Hepatic stellate cell (primary cell): ENCODE measurements around the gene STRN4.
"Not testable (repeated sequence)": the region's sequence is repeated elsewhere in the genome, so short reads cannot be mapped to it uniquely, and the experiment has no call there.

Experiments used
- DNase-seq: peaks from one replicate; pipeline ENCODE4 v3.0.0; 2011; ENCODE audit warnings: low spot score

Gene STRN4

DNA sequence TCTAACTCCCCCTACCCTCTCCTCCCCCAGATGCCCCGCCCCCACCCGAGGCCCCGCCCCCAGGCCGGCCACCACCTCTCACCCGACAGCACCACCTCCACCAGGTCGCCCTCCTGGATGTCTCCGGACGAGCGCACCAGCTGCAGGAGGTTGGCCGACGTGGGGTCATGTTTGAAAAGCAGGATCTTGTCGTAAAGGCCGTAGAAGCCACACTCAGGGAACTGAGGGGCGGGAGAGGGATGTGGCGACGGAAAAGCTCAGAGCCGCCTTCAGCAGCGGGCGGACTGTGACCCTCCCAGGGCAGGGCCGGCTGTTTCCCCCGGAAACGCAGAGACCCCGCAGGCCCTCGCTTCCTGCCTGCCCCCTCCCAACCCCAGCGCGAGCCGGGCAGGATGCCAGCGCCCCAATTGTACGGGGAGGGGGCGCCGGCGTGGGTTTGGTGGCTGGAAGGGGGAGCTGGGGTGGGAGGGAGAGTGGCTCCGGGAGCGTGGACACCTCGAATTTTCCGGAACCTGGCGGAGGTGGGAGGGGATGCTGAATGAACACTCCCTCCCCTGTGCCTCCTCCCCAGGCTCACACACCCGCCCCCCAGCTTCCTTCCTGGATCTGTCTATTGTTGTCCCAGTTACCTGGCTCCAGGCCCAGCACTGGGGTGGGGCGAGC, 32.3 kb downstream of the STRN4 start:
- peak; percentile 97 for DNase-seq

DNA sequence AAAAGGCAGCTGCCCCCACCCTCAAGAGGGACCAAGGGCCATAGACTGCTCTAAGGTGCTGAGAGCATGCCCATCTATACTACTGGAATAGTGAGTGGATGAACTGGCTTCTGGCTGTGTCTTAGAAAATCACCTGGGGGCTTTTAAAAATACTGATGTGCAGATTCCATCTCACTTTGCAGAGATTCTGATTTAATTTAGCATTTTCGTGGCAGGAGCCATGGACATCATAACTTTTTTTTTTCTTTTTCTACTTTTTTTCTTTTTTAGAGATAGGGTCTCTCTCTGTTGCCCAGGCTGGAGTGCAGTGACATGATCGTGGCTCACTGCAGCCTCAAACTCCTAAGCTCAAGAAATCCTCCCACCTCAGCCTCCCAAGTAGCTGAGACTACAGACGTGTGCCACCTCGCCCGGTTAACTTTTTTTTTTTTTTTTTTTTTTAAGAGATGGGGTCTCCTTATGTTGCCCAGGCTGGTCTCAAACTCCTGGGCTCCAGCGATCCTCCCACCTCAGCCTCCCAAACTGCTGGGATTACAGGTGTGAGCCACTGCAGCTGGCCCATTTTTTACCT, 33.4 kb downstream of the STRN4 start:
- not testable (repeated sequence) for DNase-seq

DNA sequence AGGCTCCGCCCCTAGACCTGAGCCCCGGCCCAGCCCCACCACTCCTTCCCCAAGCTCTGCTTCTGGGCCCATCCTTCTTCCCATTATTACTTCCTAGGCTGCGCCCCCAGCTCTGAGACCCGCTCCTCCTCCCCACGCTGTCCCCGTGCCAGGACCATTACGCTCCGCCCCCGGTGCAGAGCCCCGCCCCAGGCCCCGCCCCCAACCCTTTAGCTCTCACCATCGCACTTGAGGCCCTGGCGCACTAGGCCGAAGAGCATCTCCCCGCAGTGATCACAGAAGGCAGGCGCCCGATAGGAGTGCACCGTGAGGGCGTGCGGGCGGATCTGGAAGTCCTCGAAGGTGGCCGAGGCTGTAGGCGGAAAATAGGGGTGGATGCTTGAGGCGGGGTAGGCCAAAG, 35.6 kb downstream of the STRN4 start:
- no peak for DNase-seq

DNA sequence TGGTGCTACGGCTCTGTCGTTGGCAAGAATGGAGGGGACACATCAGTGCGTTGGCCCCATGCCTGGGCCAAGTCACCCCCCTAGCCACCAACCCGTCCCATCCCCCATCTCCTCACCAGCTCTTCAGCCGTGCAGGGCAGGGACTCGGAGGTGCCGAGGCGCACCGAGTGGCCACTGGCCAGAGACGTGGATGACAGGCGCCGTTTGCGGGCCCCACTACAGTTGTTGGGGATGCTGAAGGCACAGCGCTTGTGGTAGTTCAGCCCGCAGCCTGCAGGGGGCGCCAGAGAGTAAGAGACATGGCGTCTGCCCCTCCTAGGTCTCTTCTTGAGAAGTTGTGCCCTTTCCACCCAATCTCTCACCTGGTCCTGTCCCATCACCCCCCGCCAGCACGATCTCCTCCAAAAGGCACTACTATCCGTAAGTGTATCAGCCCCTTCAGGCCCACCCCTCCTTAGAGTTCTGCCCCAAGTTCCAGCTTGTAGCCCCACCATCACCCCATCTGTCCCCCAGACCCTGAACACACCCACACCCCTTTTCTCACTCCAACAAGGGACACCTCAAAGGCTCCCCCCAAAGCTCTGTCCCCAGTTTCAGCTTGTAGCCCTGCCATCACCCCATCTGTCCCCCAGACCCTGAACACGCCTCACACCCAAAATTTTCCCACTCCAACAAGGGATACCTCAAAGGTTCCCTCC, 41.7 kb downstream of the STRN4 start:
- DNase-seq, result peak; percentile 83

DNA sequence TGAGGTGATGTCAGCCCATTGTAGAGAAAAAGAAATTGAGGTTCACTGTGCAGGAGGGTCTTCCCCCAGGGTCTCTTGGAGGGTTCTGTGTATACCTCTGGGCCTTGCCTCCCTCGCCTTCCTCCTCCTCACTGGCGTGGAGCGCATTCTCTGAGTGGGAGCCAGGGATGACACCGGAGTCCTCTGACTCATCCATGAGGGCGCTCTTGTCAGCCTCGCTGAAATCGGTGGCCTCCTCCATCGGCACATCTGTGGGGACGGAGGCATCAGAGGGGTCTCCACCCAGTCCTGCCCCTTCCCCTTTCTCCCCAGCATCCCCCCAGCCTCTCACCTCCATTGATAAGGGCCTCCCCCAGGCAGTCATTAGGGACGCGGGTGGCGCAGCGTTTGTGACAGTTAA, 45.5 kb downstream of the STRN4 start:
- no peak for DNase-seq

DNA sequence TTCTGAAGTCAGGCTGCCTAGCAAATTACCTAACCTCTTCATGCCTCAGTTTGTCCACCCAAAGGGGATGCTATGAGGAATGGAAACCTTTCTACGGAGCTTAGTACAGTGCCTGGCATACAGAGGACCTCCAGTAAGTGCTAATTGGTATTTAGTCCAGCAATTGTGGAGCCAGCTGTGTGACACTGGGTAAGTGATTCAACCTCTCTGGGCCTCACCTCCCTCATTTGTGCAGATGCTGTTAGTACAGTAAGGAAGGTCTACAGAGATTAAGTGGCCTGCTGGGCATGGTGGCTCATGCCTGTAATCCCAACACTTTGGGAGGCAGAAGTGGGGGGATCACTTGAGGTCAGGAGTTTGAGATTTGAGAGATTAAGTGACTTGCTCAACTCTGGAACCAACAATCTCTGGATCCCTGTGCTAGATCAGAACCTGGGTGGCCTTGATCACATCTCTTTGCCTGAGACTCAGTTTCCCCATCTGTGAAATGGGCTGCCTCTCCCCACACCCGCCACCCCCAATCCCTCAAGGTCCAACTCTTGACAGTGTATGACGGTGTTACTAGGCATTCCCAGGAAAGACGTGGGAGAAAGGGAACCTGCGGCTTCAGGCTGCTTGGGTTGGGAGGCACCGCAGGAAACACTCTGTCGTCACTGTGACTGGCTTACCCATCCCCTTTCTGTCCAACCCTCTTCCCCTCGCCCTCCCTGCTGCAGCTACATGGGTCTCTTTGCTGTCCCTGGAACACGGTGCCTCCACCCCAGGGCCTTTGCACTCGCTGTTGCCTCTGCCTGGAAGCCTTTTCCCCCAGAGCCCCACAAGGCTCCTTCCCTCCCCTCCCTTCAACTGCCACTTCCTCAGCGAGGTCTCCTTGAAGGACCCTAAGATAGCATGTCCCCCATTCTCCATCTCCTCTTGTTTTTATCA, 47.6 kb downstream of the STRN4 start:
- DNase-seq, result no peak

DNA sequence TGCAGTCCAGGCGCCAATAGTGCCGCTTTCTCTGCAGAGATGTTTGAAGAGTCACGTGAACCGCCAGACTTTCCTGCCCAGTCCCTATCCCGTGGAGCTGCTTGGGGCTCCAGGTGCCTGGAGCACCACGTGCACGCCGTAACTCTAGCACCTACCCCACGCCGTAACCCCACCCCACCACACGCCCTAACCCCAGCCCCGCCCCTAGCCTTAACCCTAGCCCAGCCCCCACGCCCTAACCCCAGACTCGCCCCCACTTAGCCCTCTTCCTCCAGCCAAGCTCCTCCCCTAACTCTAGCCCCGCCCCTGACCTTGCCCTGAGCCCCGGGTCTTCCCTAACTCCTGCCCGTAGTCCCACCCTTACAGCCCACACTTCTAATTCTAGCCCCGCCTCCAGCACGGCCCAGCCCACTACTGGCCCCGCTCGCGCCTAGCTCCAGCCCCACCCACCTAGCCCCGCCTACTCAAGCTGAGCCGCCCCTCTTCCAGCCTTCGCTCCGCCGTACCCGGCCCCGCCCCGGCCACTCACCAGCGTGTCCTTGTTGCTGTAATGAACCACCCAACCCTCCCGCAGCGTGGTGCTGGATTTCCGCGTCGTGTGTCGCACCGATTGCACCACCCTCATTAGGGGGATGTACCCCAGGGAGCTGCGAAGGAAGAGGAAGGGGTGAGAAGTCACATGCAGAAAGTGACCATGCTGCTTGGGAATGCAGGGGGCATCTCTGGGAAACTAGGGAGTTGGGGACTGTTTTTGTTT, 48.9 kb downstream of the STRN4 start:
- peak; percentile 68 for DNase-seq

DNA sequence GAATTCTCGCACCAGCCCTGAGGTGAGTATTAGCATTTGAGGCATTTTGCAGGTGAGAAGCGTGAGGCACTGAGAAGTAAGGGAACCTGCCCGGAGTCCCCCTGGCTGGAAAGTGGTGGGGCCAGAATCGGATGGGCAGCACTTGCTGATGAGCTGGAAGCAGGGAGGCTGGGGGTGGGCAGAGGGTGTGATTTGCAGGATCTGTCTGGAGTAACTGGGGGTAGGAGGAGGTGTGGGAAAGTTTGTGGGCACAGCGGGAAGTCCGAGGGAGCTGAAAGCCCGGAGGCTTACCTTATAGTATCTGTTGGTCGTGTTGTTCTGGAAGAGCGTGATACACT, 49.4 kb downstream of the STRN4 start:
- DNase-seq, result no peak

DNA sequence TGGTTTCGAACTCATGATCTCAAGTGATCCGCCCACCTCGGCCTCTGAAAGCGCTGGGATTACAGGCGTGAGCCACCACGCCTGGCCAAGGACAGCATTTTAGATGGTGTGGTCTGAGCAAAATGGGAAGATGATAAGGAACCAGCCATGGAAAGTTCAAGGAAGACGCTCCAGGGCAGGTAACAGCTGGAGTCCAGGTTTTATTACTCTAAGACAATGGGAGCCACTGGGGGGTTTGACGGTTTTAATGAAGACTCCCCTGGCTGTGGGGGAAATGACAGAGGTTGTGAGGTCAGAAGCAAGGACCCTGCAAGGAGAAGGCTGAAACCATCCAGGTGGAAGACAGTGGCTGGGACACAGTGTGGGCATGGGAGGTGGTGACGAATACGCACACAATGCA, 50.2 kb downstream of the STRN4 start:
- no peak for DNase-seq

DNA sequence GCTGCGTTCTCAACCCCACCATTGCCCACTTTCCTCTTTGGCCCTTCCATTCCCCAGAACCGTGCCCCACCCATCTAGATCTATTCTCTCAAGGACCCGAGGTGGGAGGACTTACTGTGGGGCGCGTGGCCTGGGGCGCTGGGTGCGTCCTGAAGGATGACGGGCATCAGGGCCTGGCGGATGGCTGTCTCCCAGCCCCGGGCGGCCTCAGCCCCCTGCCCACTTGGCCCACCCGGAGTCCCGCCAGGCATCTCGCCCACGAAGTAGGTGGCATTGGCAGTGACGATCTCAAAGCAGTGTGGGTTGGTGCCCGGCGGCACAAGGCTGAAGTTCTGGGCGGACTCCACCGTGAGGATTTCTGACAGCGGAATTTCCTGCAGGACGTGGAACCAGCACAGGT, 52.5 kb downstream of the STRN4 start:
- no peak for DNase-seq

DNA sequence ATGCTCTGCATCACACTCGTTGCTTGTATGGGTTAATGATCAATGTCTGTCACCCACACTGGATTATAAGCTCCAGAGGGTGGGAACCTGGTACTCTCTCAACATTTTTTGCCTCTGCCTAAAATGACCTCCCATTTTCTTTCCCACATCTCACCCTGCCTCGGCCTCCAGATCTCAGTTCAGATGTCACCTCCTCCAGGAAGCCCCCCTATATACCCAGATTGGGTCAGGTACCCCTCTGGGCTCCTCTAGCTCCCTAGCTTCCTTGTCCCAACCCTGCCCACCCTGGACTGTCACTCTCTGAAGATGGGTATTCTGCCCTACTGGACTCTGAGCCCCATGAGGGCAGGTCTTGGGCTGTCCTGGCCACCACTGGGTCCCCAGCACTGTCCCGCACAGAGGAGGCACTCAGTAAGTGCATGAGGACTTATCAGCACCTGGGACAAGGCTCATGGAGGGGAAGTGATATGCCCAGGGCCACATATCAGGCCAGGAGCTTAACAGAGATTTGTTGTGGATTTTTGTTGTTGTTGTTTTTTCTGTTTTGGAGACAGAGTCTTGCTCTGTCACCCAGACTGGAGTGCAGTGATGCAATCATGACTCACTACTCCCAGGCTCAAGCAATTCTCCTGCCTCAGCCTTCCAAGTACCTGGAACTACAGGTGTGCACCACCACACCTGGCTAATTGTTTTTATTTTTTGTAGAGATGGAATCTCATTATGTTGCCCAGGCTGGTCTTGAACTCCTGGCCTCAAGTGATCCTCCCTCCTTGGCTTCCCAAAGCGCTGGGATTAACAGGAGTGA, 53.1 kb downstream of the STRN4 start:
- DNase-seq, result no peak

DNA sequence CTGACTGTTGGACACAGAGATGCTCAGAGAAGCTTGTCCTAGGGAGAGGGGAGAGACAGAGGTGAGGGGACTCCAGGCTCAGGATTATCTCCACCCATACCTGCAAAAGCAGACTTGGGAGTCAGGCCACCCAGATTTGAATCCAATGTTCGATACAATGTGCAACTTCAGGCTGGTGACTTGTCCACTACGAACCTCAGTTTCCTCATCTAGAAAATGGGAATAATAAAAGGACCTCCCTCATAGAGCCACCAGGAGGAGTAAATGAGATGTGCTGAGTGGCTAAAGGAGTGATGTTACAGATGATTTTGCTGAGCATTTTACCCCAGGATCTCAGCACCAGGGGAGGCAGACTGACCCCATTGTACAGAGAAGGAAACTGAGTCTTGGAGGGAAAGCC, 54.3 kb downstream of the STRN4 start:
- DNase-seq, result no peak

DNA sequence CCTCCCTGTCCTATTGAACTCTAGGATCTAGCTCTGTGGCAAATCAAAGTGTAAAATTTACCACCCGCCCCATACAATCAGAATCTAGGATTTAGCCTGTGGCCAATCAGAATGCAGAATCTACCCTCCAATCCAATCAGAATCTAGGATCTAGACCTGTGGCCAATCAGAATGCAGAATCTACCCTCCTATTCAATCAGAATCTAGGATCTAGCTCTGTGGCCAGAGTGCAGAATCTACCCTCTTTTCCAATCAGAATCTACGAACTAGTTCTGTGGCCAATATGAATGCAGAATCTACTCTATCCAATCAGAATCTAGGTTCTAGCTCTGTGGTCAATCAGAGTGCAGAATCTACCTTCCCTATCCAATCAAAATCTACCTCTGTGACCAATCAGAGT, 55.1 kb downstream of the STRN4 start:
- no peak for DNase-seq

DNA sequence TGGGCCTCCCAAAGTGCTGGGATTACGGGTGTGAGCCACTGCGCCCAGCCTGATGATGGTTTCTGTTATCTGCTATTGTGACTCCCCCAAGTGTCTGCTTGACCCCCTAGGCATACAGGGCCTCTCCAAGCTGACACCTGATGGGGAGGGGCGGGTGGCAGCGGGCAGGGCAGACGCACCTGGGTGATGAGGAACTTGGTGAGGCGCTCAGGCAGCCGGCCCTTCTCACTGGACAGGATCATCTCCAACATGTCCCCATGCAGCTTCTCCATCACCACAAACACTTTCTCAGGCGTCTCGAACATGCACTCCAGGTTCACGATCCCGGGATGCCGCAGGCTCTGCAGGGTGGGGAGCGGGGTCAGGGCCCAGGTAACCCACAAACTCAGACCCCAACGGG, 56.9 kb downstream of the STRN4 start:
- DNase-seq, result no peak

DNA sequence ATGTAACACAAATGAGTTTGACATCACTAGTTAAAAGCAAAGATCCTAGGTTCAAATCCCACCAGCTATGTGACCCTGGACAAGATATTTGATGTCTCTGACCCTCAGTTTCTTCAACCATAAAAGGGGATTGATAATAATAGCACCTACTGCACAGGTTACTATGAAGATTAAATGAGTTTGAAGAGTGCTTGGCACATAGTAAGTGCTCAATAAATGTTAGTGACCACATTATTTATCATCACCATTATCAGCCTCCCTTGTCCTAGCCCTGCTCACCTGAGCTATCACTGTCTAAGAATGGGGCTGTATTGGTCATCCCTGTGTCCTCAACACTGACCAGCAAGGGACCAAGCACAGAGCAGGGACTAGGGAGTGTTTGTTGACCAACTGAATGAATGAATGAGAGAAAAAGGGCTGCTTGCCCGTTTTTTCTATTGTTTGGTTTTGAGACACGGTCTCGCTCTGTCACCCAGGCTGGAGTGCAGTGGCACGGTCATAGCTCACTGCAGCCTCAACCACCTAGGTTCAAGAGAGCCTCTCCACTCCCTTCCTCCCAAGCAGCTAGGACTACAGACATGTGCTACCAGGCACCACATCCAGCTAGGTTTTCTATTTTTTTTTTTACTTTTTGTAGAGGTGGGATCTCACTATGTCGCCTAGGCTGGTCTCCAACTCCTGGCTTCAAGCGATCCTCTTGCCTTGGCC, 58.7 kb downstream of the STRN4 start:
- DNase-seq, result no peak

DNA sequence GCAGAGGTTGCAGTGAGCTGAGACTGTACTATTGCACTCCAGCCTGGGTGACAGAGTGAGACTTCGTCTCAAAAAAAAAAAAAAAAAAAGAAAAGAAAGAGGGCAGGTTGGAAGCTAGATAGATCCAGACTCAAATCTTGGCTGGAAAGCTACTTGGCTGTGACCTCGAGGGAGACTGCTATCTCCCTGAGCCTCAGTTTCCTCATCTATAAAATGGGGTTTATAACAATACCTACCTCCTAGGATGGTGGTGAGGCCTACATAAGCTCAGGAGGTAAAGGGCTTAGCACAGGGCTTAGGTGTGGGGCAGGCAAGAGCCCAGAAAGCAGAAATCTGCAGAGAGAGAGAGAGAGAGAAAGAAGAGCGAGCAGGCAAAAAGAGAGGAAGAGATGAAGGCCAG, 61.1 kb downstream of the STRN4 start:
- no peak for DNase-seq

DNA sequence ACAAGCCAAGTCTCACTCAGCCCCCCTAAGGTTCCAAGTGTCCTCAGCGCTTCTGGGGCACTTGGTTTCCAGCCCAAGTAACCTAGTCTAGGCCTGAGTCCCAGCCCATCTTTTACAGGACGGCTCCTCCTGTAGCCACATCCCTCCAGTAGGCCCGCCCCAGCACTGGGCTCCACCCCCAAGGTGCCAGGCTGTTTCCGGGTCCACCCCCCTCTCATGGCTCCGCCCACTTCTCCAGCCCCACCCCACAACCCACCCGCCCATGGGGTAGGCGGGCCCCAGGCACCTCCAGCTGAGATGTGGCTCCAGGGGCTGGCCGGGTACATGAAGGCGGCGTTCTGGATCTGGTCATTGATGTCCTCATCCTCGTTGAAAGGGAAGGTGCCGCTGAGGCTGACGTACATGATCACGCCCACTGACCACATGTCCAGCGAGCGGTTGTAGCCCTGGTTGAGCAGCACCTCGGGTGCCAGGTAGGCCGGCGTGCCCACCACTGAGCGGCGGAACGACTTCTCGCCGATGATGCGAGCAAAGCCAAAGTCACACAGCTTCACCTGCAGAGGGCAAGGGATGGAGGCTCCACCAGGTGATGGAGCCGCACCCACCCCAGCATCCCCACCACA, 68.0 kb downstream of the STRN4 start:
- DNase-seq, result no peak

DNA sequence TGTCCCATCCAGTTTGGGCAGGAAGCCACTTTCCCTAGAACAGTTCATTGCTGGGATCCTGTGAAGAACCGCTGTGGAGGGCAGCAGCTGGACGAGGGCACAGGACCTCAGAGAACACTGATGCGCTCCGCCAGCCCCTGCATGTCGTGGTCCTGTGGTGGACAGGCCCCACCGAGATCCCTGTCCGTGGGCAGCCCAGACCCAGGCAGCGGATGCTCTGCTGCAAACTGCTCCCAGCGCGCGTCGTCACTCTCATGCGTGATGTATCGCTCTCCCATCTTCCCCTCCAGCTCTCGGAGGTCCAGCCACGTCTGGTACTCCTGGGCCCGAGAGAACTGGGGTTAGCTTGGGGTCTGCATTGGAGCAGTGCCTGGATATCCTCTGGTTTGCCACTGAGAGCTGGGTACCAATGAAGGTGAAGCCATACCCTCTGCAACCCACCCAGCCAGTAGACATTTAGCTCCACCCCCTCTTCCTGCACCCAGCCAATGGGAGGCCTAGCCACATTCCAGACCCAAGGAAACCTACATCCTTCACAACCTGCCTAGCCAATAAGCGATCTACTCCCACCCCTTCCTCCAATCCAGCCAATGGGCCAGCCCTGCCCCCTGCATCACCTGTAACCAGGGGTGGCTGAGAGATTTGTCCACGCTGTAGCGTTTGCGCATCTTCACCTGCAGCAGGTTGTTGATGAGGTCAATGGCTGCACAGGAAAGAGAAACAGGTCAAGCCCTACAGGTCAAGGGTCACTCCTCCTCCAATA, 71.7 kb downstream of the STRN4 start:
- DNase-seq, result peak; percentile 48

DNA sequence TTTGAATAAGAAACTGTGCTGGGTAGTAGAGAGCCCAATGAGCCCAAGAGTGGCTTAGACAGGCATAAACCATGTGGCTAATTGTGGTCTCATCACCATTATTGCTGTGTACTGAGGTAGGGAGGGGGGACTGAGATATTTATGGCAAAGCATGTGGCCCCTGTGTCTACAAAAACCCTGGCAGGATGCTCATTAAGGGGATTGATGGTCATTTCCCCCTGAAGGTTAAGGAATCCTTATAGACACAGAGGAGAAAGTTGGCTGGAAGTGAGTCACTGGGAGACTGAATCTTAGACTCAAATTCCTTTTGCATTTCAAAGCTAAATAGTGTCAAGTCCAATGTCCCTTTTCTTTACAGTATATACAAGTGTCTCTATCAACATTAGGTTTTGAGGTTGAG, 75.4 kb downstream of the STRN4 start:
- DNase-seq, result peak; percentile 60
